ENCODE data around the gene COMMD9.

The COMMD9 gene

DNA sequence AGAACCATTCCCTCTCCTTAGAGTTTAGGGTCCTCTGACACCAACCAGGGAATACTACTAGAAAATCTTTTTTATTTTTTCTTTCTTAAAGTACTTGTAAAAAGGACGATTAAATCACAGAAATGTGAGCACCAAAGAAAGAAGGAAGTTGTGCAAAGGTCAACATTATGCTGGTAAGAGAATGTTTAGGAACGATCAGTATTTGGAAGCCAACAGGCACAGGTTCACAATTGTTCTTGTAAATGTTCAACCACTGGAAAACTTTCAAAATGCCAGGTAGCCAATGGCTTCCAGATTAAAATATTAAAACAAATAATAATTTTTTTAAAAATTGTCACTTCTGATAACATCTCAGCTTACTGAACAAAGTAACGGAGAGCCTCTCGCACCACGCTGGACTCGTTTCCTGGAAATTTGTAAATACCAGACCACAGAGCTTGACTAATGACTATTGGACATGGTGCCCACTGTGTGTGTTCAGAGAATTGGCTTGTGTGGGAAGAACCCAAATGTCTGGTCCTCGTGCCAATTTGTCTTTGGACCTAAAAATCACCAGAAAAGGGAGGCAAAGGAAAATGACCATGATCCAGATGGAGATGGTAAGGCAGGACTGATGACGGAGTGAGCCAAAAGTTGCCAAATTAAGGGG, 20.8 kb downstream of the COMMD9 start:
- in situ Hi-C loops (cut with HindIII; ENCODE audit: low sequenced_read_pairs) = loop anchor here (25.0 kb wide), 1 partner anchor 106 kb away; no protein-coding TSS in a partner anchor
- no peak overlapping the region for H3K4me3 ChIP-seq (ENCODE audit: low read depth, low read length)
- no peak for DNase-seq (ENCODE audit: low read depth)
- TF ChIP-seq, protein P1, sequence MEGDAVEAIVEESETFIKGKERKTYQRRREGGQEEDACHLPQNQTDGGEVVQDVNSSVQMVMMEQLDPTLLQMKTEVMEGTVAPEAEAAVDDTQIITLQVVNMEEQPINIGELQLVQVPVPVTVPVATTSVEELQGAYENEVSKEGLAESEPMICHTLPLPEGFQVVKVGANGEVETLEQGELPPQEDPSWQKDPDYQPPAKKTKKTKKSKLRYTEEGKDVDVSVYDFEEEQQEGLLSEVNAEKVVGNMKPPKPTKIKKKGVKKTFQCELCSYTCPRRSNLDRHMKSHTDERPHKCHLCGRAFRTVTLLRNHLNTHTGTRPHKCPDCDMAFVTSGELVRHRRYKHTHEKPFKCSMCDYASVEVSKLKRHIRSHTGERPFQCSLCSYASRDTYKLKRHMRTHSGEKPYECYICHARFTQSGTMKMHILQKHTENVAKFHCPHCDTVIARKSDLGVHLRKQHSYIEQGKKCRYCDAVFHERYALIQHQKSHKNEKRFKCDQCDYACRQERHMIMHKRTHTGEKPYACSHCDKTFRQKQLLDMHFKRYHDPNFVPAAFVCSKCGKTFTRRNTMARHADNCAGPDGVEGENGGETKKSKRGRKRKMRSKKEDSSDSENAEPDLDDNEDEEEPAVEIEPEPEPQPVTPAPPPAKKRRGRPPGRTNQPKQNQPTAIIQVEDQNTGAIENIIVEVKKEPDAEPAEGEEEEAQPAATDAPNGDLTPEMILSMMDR (IDR thresholded peaks at IDR 0.05; ENCODE audit: low read depth, low read length, missing control alignments) = no peak

DNA sequence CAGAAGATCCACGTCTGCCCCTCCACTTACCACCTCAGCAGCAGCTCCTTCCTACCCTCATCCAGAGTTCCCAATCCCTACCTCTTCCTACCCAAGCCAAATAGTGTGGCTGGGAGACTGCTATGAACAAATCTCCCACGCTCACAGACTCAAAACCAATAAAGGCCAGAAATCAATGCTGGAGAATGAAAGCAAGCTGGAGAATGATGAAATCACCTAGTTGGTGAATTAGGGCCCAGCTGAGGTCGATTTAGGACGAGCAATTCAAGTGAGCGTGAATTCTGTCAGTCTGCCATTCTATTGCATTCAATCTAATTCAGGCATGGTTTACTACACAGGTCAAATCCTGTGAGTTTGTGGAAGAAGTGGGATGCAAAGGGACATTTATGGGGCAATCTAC, 22.5 kb downstream of the COMMD9 start:
- TF ChIP-seq, protein P1 (IDR thresholded peaks at IDR 0.05; ENCODE audit: low read depth, low read length, missing control alignments) = no peak
- in situ Hi-C loops (cut with HindIII; ENCODE audit: low sequenced_read_pairs) = loop anchor here (25.0 kb wide), 1 partner anchor 104 kb away; no protein-coding TSS in a partner anchor
- DNase-seq (ENCODE audit: low read depth) = no peak
- H3K4me3 ChIP-seq (ENCODE audit: low read depth, low read length) = no peak overlapping the region

DNA sequence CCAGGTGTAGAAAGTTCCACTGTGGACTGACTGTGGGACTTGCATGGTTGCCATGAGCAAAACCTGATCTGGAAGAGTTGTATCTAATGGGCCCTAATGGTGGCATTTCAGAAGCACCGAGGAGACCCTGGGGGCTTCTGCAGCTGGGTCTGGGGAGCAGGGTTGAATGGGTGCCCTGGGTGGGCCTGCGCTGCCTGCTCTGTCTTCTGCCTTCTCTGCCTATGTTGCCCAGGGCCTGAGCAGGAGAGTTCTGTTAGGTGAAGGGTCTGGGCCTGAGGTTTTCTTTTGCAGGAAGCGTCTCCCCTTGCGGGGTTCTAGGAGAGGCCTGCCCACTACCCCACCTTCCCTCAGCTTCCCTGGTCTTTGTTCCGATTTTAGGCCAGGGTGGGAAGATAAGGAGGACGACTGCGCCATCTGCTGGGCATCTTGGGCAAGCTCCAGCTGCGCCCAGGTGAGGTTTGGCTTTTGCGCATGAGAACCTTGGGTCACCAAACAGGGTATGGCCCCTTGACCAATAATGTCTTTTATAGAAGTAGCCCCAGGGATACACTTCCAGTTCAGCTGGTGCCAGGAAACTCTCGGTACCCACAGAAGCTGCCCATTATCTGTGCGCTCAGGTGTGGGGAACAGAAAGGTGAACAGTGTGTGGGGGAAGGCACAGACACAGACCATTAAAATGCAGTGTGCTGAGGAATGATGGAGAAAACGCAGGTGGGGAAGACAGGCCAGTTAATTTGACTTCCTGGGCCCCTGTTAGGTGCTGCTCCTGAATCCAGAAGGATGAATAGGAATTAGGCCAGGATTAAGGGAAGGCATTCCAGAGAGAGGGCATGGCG, 23.2 kb downstream of the COMMD9 start:
- TF ChIP-seq, protein P1 (IDR thresholded peaks at IDR 0.05; ENCODE audit: low read depth, low read length, missing control alignments) = peak; percentile 87
- H3K4me3 ChIP-seq (ENCODE audit: low read depth, low read length) = no peak overlapping the region
- in situ Hi-C loops (cut with HindIII; ENCODE audit: low sequenced_read_pairs) = loop anchor here (25.0 kb wide), 1 partner anchor 104 kb away; no protein-coding TSS in a partner anchor
- DNase-seq (ENCODE audit: low read depth) = peak; percentile 19

DNA sequence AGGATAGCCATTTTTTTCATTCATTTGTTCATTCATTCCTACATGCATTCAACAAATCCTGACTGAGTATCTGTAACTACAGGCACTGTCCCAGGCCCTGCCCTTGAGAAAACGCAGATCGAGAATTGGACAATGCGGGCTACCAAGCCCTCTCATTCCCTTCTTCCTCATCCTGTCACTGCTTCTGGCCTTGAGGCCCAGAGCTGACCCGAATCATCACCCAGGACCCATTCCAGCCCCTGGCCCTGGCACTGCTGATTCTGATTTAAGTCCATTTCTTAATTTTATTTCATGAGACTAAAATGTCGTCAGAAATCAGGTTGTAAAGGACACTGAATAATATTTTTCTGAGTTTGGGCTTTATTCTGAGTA, 24.3 kb downstream of the COMMD9 start:
- TF ChIP-seq, protein P1 (IDR thresholded peaks at IDR 0.05; ENCODE audit: low read depth, low read length, missing control alignments) = no peak
- in situ Hi-C loops (cut with HindIII; ENCODE audit: low sequenced_read_pairs) = loop anchor here (25.0 kb wide), 1 partner anchor 103 kb away; no protein-coding TSS in a partner anchor
- H3K4me3 ChIP-seq (ENCODE audit: low read depth, low read length) = no peak overlapping the region
- DNase-seq (ENCODE audit: low read depth) = no peak

DNA sequence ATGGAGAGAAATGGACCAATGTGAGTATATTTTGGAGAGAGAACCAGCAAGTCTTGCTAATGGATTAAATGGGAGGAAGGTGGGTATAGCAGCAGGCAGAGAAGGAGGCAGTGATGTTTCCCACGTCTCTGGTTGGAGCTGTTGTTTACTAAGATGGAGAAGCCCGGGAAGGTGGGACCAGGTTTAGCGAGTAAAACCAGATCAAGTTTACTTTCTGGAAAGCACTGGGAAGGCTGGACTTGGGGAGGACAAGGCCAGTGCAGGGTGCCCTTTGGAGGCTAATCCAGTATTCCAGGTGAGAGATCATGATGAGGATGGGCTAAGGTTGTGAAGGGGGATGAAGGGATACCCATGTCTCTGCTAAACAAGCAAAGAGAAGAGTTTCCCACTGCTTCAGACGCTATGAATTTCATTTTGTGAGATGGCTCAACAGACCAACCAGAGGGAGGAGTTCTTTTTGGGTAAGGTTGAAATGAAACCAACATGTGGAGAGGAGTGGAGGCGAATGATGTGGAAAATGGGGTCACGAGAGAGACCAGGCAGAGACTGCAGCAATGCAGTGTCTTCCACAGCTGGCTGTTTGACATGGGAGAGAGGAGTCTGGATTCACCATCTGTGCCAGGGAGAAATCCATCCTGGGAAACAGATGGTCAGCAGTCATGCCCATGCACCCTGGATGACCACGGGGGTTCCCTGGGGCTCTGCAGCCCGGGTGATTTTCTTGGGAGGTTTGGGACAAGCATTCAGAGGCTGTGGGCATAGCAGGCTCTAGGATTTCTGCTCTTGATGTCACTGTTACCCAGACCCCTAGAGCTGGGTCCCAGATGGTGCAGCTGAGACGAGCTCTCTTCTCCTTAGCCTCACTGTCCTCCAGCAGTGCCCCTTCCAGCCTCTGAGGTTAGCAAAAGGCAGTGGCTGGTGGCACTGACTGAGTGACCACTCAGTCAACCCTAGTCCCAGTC, 24.9 kb downstream of the COMMD9 start:
- DNase-seq (ENCODE audit: low read depth) = no peak
- in situ Hi-C loops (cut with HindIII; ENCODE audit: low sequenced_read_pairs) = loop anchor here (25.0 kb wide), 1 partner anchor 102 kb away; no protein-coding TSS in a partner anchor
- H3K4me3 ChIP-seq (ENCODE audit: low read depth, low read length) = no peak overlapping the region
- TF ChIP-seq, protein P1 (IDR thresholded peaks at IDR 0.05; ENCODE audit: low read depth, low read length, missing control alignments) = no peak

DNA sequence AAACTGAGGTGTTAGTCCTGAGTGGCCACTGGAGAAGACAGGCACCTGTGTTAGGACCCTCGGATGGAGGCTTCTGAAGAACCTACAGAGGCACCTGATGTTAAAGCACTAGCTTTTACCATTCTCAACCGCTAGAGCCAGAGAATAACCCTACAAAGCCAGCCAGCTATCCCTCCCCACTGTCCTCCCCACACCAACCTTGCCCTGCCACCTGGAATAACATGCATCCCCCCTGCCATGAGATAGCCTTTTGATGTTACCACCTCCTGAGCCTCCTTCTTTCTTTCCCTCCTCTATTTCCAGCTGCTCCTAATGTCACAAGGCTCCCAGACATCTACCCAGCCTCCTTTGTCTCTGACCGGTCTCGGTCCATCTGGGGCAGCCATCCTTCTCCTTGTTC, 28.1 kb downstream of the COMMD9 start:
- in situ Hi-C loops (cut with HindIII; ENCODE audit: low sequenced_read_pairs) = loop anchor here (25.0 kb wide), 1 partner anchor 99 kb away; no protein-coding TSS in a partner anchor
- H3K4me3 ChIP-seq (ENCODE audit: low read depth, low read length) = no peak overlapping the region
- TF ChIP-seq, protein P1 (IDR thresholded peaks at IDR 0.05; ENCODE audit: low read depth, low read length, missing control alignments) = no peak
- DNase-seq (ENCODE audit: low read depth) = no peak
